Effector CD4-positive, alpha-beta T cell (primary cell): ENCODE measurements around the gene MYBPC1.
"Not testable (repeated sequence)": the region's sequence is repeated elsewhere in the genome, so short reads cannot be mapped to it uniquely, and the experiment has no call there.

Experiments
- DNase-seq: peaks from one replicate; pipeline ENCODE4 v3.0.0-alpha.2; 2020

The MYBPC1 gene

DNA sequence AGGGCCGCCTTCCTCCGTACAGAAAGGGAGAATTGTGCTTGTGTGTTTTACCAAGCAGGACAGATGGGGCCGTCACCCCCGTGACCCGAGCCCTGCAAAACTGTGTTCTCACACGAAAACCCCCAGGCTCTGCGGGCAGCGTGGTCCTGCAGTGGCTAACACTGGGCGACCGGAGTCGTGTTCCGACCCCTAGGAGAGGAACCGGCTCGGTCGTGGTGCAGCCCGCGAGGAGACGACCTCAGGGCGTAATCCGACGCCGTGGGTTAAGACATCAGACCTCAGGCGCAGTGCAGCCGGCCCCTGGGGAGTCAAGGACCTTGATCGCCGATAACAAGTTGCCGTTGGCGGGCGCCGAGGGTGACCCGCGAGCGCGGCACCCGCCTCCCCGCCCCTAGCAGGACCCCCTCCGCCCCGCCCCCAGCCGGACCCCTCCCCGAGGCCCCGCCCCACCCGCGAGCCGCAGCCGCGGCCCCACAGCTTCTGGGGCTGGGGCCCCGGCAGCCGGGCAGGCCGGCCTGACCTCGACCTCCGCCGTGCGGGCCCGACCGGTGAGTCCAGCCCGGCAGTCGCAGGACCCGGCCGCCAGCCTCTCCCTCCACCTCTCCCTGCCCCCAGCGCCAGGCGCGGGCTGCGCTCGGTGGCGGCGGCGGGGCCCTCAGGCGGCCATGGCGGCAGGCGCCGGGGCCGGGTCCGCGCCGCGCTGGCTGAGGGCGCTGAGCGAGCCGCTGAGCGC is 102.6 kb downstream of the MYBPC1 start, which contains the start of gene CHPT1:
Gene CHPT1, plus strand, starts transcription at position 444 of the 733 bp plus-strand sequence. Its CDS starts 222 bp downstream, at position 666.
- peak; percentile 46 for DNase-seq

DNA sequence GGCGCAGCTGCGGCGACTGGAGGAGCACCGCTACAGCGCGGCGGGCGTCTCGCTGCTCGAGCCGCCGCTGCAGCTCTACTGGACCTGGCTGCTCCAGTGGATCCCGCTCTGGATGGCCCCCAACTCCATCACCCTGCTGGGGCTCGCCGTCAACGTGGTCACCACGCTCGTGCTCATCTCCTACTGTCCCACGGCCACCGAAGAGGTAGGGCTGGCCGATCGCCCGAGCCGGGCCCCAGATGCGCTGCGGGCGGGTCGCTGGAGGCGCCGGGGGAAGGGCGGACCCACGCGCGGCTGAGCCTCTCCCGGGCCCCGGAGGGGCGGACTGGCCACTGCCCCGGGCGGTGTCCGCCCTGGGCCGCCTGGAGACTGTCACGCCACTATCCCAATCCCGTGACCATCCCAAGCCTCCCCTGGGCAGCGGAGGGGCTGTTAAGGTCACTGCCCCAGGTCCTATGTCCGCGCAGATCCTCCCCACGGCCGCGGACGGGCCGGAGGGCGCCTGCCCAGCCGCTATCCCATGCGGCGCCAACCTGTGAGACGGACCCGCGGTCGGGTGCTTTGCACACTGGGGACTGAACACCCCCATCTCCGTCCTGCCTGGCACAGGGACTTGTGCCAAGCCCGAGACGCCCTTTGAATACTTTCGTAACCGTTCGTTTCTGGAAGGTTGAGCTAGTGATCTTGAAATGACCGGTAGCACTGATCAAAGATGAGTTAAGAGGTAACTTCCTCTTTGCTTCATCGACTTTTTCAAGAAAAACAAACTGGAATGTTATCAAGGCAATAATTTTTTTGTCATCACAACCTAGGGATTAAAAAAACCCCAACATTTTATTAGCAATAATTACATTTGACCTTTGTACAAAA is 103.4 kb downstream of the MYBPC1 start:
- no peak for DNase-seq

DNA sequence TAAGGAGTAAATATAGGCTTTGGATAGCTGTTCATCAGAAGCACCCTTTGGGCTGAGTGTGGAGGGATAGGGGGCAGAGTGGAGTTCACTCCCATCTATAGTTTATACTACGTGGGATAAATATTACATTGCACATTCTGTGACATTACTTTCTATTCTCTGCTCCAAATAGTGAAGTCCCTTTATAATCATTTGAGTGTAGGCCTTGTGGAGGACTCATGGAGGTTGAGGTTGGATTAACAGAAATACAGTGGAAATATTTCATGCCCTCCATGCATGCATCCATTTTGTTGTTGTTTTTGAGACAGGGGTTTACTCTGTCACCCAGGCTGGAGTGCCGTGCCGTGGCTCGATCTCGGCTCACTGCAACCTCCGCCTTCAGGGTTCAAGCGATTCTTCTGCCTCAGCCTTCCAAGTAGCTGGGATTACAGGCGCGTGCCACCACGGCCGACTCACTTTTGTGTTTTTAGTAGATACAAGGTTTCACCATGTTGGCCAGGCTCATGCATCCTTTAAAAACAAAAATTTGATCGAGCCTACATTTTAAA is 104.1 kb downstream of the MYBPC1 start:
- no peak for DNase-seq

DNA sequence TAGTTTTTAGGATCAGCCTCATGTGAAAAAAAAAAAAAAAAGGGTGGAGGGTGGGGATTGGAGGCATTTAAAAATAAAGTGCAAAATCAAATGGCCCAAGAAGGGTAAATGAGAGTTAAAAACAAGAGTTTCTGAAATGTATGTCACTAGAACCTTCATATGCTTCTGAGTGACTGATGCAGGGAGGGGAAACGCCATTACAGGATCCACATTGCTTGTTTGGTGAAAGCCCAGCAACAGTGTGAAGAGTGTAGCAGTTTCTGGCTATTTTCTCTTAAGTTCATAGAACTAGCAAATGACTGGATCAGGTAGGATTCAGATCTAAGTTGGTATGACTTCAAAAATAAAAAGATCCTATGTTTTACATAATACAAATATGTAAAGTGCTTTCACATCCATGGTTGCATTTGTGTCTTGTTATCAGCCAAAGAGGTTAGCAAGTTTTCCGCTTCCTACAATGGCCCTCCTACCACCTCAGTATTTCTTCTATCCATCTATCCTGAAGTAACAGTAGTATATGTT is 105.6 kb downstream of the MYBPC1 start:
- no peak for DNase-seq

DNA sequence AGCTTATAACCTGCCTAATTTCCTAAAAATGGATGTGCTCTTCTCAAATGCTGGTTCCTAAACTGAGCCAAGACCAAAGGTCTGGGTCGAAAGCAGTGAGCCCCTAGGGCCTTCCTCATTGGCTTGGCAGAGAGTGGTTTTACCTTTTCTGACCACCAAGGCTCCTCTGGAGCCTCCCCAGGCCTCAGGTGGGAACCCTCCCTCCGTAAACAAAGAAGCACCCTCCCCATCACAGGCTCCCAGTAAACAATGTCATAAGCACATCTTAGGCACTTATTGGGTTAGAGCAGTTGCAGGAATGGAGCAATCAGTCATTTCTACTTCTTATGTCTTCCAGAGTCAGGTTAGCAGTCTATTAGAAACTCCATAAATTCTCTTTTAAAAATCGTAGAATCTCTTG is 108.7 kb downstream of the MYBPC1 start:
- no peak for DNase-seq

DNA sequence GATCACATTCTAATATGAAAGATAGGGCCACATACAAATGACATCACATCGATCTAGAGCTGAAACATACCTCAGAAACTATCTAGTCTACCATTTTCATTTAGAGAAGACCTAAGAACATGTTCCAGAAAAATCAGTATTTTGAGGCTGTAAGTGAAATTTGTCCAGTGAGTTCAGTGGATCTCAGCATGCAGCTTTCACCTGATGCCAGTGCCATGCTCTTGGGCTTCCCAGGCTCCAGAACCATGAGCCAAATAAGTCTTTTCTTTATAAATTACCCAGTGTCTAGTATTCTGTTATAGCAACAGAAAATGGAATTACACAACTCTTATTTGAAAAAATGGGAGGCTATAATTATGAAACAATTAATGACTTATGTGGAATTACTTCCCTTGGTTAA is 111.6 kb downstream of the MYBPC1 start:
- DNase-seq: no peak

DNA sequence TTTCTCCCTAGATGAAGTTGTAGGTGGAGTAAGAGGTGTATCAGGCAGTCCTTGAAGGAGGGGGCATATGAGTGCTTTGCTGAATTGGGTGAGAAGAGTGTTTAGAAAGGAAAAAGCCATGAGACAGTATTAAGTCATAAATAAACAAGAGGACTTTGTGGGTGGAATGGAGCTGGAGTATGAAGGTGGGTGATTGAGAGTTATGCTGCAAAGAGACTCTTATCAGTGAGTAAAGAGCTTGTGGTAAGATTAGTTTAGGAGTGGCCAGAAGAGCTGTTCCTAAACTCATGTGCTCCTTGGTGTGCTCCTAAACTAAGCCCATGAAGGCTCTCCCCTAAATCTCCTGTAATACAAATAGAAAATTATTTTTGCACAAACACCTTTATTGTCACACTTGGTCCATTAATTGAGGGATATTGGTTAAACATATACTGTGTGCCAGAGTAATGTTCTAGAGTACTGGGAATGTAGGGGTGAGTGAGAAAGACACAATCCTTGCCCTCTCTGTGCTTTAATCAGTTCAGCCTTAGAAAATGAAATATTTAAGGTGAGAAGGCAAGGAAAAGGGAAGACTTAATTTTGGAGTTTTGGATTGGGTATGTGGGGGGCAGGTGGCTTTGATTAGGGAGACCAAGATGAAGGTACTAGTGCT is 112.5 kb downstream of the MYBPC1 start:
- DNase-seq: no peak

DNA sequence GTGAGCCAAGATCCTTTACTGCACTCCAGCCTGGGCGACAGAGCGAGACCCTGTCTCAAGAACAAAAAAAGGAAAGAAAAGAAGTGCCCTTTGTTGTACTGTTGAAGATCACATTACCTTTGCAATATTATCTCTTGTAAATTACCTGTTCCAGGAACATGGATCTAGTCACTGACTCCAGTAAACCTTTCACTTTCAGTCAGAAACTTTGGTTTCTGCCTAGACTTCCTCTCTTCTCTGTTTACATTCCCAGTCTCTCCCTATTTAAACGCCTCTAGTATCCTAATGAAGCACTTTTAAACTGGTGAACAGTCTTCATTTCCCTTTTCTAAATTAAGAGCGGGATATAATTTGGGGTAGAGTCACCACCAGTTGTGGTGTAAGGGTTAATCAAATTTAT is 115.5 kb downstream of the MYBPC1 start:
- DNase-seq: no peak

DNA sequence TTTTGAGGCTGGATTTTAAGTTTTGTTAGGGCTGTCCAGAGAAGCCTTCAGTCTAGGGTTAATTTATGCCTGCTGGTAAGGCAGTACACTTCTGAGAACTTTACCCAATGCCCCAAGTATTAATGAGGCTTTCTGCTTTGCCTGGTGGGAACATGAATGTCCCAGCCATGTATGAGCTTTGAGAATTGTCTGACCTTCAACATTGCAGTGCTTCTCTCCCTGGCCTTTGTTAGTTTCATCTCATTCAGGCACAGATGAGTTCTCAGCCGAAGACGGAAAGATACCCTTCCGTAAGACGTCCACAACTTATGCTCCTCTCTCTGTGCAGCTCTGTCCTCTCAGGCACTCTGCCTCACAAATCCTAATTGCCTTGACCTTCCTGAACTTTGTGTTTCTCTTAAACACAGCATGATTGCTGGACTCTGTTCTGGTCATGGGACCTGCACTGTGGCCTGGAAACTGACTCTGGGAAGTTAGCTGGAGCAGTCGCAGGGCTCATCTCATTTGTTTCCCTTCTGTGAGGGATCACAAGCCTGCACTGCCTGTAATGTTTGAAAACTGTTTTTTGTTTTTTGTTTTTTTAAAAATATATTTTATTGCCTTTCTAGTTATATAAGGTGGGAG is 118.4 kb downstream of the MYBPC1 start:
- DNase-seq: no peak

DNA sequence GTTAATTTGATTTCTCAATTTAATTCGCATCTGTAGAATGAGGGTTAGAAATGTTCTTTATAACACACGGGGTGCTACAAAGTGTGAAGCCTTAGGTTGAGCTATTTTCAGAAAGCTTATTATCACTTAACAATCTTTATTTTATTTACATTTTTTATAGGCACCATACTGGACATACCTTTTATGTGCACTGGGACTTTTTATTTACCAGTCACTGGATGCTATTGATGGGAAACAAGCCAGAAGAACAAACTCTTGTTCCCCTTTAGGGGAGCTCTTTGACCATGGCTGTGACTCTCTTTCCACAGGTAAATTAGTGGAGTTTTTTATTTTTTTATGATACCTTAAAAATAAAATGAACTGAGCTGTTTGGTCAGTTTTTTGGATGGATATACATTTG is 119.2 kb downstream of the MYBPC1 start:
- DNase-seq: no peak

DNA sequence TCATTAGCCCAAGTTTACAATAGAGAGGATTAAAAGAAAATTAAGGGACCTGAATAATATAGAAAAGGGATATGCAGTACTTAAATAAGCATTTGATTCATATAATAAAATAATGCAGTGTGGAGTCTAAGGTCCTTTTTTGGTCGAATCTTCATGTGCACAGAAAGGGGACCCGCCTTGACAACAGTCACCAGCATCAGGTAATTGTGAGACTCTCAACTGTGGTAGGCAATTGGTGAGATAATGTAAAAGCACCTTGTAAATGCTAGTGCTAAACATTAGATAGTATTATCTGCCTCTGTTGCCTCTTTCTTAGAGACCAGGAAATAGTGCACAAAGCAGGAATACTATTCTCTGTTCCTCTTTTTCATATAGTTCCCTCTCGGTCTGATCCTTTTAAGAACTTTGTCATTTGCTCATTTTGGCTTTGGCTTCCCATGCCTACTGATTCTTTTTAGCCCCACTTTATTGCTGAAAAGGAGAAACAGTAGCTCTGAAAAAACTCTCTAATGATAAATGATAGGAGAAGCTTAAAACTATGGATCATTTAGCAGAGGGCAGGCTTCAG is 120.2 kb downstream of the MYBPC1 start:
- no peak for DNase-seq

DNA sequence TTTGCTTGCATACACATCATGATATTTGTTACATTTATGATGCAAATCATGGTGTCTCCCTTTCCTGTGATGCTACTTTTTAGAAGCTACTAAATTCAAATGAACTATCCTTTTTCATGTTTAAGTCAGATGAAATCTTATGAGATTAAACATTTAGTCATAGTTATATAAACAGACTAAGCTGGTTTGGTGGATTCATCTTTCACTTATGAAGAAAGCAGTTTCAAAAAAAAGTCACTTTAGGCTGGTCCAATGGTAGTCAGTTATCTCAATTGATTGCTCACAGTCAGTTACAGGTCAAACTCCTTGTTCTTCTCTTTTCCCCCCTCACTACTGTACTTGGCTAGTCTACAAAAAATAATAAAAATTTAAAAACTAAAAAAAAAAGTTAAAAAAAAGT is 124.8 kb downstream of the MYBPC1 start:
- no peak for DNase-seq

DNA sequence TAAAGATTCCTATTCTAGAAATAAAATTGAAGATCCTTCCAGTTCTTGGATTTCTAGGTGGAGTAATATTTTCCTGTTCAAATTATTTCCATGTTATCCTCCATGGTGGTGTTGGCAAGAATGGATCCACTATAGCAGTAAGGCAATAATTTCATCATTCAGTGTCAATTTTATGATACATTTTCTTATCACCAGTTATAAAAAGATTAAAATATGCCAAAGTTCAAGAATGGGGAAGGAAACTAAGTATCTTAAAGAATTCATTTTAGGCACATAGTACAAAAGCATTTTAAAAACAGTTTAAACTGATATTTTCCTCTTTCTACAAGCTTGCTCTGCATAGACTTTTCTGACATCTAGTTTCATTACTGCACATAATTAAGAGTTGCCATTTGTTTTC is 125.3 kb downstream of the MYBPC1 start:
- DNase-seq: no peak

DNA sequence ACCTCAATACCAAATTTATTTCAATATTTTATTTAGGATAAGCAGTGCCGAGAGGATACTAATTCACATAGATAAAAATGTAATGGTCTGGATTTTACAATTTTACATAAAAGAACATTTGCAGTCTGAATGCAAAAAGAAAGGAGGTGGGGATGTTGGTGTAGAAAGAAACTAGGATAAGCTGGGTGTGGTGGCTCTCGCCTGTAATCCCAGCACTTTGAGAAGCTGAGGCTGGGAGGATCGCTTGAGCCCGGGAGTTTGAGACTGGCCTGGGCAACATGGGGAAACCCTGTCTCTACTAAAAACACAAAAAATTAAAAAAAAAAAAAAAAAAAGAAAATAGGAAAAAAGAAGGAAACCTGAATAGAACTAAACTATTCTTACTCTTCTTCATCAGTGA is 127.6 kb downstream of the MYBPC1 start:
- no peak for DNase-seq

DNA sequence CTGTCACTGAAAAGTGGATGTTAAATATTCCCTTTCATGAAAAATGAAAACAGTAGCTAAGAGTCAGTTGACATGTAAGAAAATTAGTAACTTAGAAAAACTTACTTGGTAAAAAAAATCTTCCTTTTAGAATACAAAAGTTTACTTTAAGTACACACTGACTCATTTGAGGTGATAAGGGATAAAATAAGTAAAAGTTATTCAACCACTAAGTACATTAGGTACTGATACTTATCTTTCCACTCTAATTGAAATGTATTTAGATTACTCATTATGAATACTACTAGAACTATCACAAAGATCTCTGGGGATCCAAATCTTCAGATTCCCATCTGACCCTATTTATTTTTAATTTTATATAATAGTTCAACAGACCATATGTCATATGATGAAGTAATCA is 132.3 kb downstream of the MYBPC1 start:
- DNase-seq: no peak

DNA sequence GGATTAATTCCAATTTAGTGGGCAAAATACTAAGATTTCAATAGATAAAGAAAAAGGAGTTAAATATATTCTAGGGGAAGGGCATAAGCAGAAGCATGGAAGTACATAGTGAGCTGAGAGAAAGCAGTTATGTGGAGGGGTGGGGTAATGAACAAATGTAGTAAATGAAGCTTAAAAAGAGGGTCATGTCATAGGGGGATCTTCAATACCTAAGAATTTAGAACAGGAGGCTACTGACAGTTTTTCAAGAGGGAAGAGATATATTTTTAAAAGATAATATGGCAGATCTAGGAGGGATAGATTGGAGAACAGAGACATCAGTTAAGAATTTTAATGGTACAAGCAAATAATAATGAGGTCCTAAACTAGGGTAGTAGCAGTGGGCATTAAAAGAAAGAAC is 135.1 kb downstream of the MYBPC1 start:
- no peak for DNase-seq

DNA sequence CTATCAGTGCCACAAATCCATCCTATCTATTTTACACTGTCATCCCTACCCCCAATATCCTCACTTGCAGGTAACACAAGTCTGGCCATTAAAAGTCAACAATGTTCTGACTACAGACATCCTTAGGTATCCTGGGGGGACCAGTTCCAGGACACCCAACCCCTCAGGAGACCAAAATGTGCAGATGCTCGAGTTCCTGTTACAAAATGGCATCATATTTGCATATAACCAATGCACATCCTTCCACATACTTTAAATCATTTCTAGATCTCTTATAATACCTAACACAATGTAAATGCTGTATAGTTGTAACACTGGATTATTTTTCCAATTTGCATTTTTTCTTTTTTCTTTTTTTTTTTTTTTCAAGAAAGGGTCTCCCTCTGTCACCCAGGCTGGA is 137.5 kb downstream of the MYBPC1 start:
- DNase-seq: no peak

DNA sequence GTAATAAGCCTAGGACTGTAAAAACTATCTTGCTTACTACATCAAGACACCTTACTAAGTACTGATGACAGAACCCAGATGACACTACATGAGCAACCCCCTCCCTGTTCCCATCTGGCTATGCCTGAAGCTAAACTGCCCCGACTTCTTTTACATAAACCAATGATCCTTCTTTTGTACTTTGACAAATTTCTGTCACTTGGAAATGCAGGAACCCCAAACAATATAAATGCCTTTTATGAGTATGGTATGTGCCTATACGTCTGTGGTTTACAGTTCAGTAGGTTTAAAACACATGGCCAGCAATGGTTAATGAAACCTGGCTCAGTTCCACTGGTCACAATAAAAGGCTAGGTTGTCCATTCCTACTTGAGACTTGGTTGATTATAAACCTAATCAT is 138.4 kb downstream of the MYBPC1 start:
- DNase-seq: no peak

DNA sequence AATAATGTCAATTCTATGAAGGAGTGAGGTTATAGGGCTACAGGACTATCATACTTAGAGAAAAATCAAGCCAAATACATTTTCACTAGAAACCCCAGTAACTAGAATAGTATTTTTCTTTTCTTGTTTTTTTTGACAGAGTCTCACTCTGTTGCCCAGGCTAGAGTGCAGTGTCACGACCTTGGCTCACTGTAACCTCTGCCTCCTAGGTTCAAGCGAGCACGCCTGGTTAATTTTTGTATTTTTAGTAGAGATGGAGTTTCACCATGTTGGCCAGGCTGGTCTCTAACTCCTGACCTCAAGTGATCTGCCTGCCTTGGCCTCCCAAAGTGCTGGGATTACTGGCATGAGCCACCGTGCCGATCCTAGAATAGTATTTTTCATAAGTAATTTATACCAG is 139.7 kb downstream of the MYBPC1 start:
- not testable (repeated sequence) for DNase-seq
